Activated CD4-positive, alpha-beta T cell treated with anti-CD3 and anti-CD28 coated beads, Interleukin-2, amount 10 ng/mL, durations not matched to agents 24 days and 14 days (primary cell): ENCODE measurements around the gene LONRF3. TPM values are rescaled to one million over a fixed set of nuclear protein-coding genes. Genes with fewer than 3 reads are reported as not detected.
A peak's percentile ranks its signal among the peaks of the same experiment; 100 is the strongest.

ENCODE experiments used
- DNase-seq: peaks from one replicate; pipeline ENCODE4 v3.0.0; 2022
- H3K27ac Mint-ChIP-seq: one replicate; pipeline ENCODE4 v1.8.0; 2022; ENCODE audit warnings: mild to moderate bottlenecking, mixed read lengths
- H3K27me3 Mint-ChIP-seq: one replicate; pipeline ENCODE4 v1.8.0; 2022; ENCODE audit warnings: mixed read lengths
- H3K36me3 Mint-ChIP-seq: one replicate; pipeline ENCODE4 v1.8.0; 2022; ENCODE audit warnings: low read depth, mild to moderate bottlenecking, mixed read lengths
- H3K4me1 Mint-ChIP-seq: one replicate; pipeline ENCODE4 v1.8.0; 2021; ENCODE audit warnings: mixed read lengths
- H3K4me3 Mint-ChIP-seq: one replicate; pipeline ENCODE4 v1.8.0; 2022; ENCODE audit warnings: mild to moderate bottlenecking, moderate library complexity, mixed read lengths
- H3K9me3 Mint-ChIP-seq: one replicate; pipeline ENCODE4 v1.8.0; 2021; ENCODE audit warnings: mixed read lengths
- intact Hi-C: fragments of 100-400 bp; cut with micrococcal nuclease; formaldehyde crosslinking; loops from one replicate; pipeline ENCODE4 v1.15.1; 2023
- total RNA-seq: library from RNA; stranded (reverse); gene quantifications from 2 replicates; pipeline ENCODE4 v1.2.3, GENCODE V29; 2022

The LONRF3 gene
- 0.66 and 0.75 TPM in 2 replicates for total RNA-seq

- DNase-seq: peak; percentile 77
- no peaks in the 10 kb centered on the region for H3K36me3 Mint-ChIP-seq
- H3K27me3 Mint-ChIP-seq: peaks cover 47% of the 10 kb centered on the region
- peak within 1 kb of the TSS; percentile 78 for H3K4me3 Mint-ChIP-seq
- intact Hi-C loops: loop anchor here (10.0 kb wide), 1 partner anchor 139 kb away; no protein-coding TSS in a partner anchor
- H3K27ac Mint-ChIP-seq: peak within 1 kb of the TSS; percentile 60
- no peaks in the 10 kb centered on the region for H3K9me3 Mint-ChIP-seq
- H3K4me1 Mint-ChIP-seq: peaks cover 12% of the 10 kb centered on the region
Measured at GRCh38 chrX:118974088-118974907, at the start of gene LONRF3. LONRF3 (plus strand) TSS chrX:118974618; CDS start chrX:118974781, 163 bp downstream.

- no peaks in the 10 kb centered on the region for H3K36me3 Mint-ChIP-seq
- H3K4me1 Mint-ChIP-seq: no peaks in the 10 kb centered on the region
- H3K9me3 Mint-ChIP-seq: no peaks in the 10 kb centered on the region
- DNase-seq: no peak
- H3K27ac Mint-ChIP-seq: no peak overlapping the region
- no peaks in the 10 kb centered on the region for H3K27me3 Mint-ChIP-seq
- H3K4me3 Mint-ChIP-seq: no peak overlapping the region
- intact Hi-C loops: no loop called here
Measured at GRCh38 chrX:118928151-118928550, 46.3 kb upstream of the LONRF3 start.

- DNase-seq: no peak
- Mint-ChIP-seq H3K27me3 (no peaks in the 10 kb centered on the region), H3K9me3 (no peaks in the 10 kb centered on the region), H3K27ac (no peak overlapping the region), H3K4me3 (no peak overlapping the region), H3K4me1 (no peaks in the 10 kb centered on the region), H3K36me3 (no peaks in the 10 kb centered on the region)
- intact Hi-C loops: no loop called here
Measured at GRCh38 chrX:118935352-118935751, 39.1 kb upstream of the LONRF3 start.

GRCh38 chrX:118941147-118941546, 33.3 kb upstream of the LONRF3 start:
- Mint-ChIP-seq H3K27me3 (no peaks in the 10 kb centered on the region), H3K4me3 (no peak overlapping the region), H3K36me3 (no peaks in the 10 kb centered on the region)

GRCh38 chrX:118943102-118943501, 31.3 kb upstream of the LONRF3 start:
- no peaks in the 10 kb centered on the region for H3K4me1 Mint-ChIP-seq
- DNase-seq: no peak
- H3K36me3 Mint-ChIP-seq: no peaks in the 10 kb centered on the region
- H3K27me3 Mint-ChIP-seq: no peaks in the 10 kb centered on the region
- H3K9me3 Mint-ChIP-seq: no peaks in the 10 kb centered on the region
- no peak overlapping the region for H3K27ac Mint-ChIP-seq
- H3K4me3 Mint-ChIP-seq: no peak overlapping the region
- intact Hi-C loops: no loop called here

More at GRCh38 chrX:118941147-118941546, 33.3 kb upstream of the LONRF3 start:
- DNase-seq: no peak
- intact Hi-C loops: no loop called here
- Mint-ChIP-seq H3K9me3 (no peaks in the 10 kb centered on the region), H3K4me1 (no peaks in the 10 kb centered on the region), H3K27ac (no peak overlapping the region)

- DNase-seq: no peak
- Mint-ChIP-seq H3K9me3 (no peaks in the 10 kb centered on the region), H3K27ac (no peak overlapping the region), H3K4me3 (no peak overlapping the region), H3K27me3 (no peaks in the 10 kb centered on the region), H3K36me3 (no peaks in the 10 kb centered on the region), H3K4me1 (no peaks in the 10 kb centered on the region)
- intact Hi-C loops: no loop called here
Measured at GRCh38 chrX:118945921-118946320, 28.5 kb upstream of the LONRF3 start.

GRCh38 chrX:118948270-118948669, 26.1 kb upstream of the LONRF3 start:
- no peaks in the 10 kb centered on the region for H3K9me3 Mint-ChIP-seq
- no peak for DNase-seq

GRCh38 chrX:118961866-118962560, 12.4 kb upstream of the LONRF3 start:
- Mint-ChIP-seq H3K27me3 (peaks cover 6% of the 10 kb centered on the region), H3K4me1 (no peaks in the 10 kb centered on the region), H3K4me3 (no peak overlapping the region), H3K36me3 (no peaks in the 10 kb centered on the region), H3K9me3 (no peaks in the 10 kb centered on the region), H3K27ac (no peak overlapping the region)
- intact Hi-C loops: no loop called here
- DNase-seq: no peak

More at GRCh38 chrX:118948270-118948669, 26.1 kb upstream of the LONRF3 start:
- Mint-ChIP-seq H3K27me3 (no peaks in the 10 kb centered on the region), H3K36me3 (no peaks in the 10 kb centered on the region), H3K27ac (no peak overlapping the region), H3K4me3 (no peak overlapping the region), H3K4me1 (no peaks in the 10 kb centered on the region)
- intact Hi-C loops: no loop called here

GRCh38 chrX:118963159-118963558, 11.3 kb upstream of the LONRF3 start:
- H3K36me3 Mint-ChIP-seq: no peaks in the 10 kb centered on the region
- no peaks in the 10 kb centered on the region for H3K4me1 Mint-ChIP-seq
- no peak overlapping the region for H3K27ac Mint-ChIP-seq
- peaks cover 6% of the 10 kb centered on the region for H3K27me3 Mint-ChIP-seq
- intact Hi-C loops: no loop called here
- DNase-seq: no peak
- H3K9me3 Mint-ChIP-seq: no peaks in the 10 kb centered on the region
- H3K4me3 Mint-ChIP-seq: no peak overlapping the region

GRCh38 chrX:118964252-118964651, 10.2 kb upstream of the LONRF3 start:
- H3K4me3 Mint-ChIP-seq: no peak overlapping the region
- no peaks in the 10 kb centered on the region for H3K4me1 Mint-ChIP-seq
- no peak overlapping the region for H3K27ac Mint-ChIP-seq
- DNase-seq: no peak
- intact Hi-C loops: no loop called here
- no peaks in the 10 kb centered on the region for H3K36me3 Mint-ChIP-seq
- H3K27me3 Mint-ChIP-seq: peaks cover 6% of the 10 kb centered on the region
- no peaks in the 10 kb centered on the region for H3K9me3 Mint-ChIP-seq

GRCh38 chrX:118965395-118965794, 9.0 kb upstream of the LONRF3 start:
- Mint-ChIP-seq H3K4me3 (no peak overlapping the region), H3K27ac (no peak overlapping the region), H3K9me3 (no peaks in the 10 kb centered on the region), H3K4me1 (no peaks in the 10 kb centered on the region), H3K27me3 (peaks cover 9% of the 10 kb centered on the region), H3K36me3 (no peaks in the 10 kb centered on the region)
- no peak for DNase-seq
- intact Hi-C loops: no loop called here

GRCh38 chrX:118968031-118968430, 6.4 kb upstream of the LONRF3 start:
- no peaks in the 10 kb centered on the region for H3K36me3 Mint-ChIP-seq
- no peaks in the 10 kb centered on the region for H3K4me1 Mint-ChIP-seq
- no peak for DNase-seq
- H3K9me3 Mint-ChIP-seq: no peaks in the 10 kb centered on the region
- H3K27ac Mint-ChIP-seq: no peak overlapping the region
- intact Hi-C loops: no loop called here
- peaks cover 23% of the 10 kb centered on the region for H3K27me3 Mint-ChIP-seq
- no peak overlapping the region for H3K4me3 Mint-ChIP-seq

GRCh38 chrX:118971552-118971951, 2.9 kb upstream of the LONRF3 start:
- H3K4me3 Mint-ChIP-seq: no peak overlapping the region
- intact Hi-C loops: loop anchor here (10.0 kb wide), 1 partner anchor 137 kb away; no protein-coding TSS in a partner anchor
- no peaks in the 10 kb centered on the region for H3K36me3 Mint-ChIP-seq
- H3K9me3 Mint-ChIP-seq: no peaks in the 10 kb centered on the region
- no peak overlapping the region for H3K27ac Mint-ChIP-seq
- DNase-seq: no peak
- peaks cover 35% of the 10 kb centered on the region for H3K27me3 Mint-ChIP-seq
- peaks cover 12% of the 10 kb centered on the region for H3K4me1 Mint-ChIP-seq

- Mint-ChIP-seq H3K4me1 (peaks cover 12% of the 10 kb centered on the region), H3K36me3 (no peaks in the 10 kb centered on the region), H3K4me3 (no peak overlapping the region), H3K27me3 (peaks cover 47% of the 10 kb centered on the region), H3K9me3 (no peaks in the 10 kb centered on the region), H3K27ac (no peak overlapping the region)
- intact Hi-C loops: loop anchor here (10.0 kb wide), 1 partner anchor 139 kb away; no protein-coding TSS in a partner anchor
- no peak for DNase-seq
Measured at GRCh38 chrX:118973389-118974087, 880 bp upstream of the LONRF3 start.
